Measurements from ENCODE around the gene IL1RAPL2. TPM values are rescaled to one million over a fixed set of nuclear protein-coding genes. Genes with fewer than 3 reads are reported as not detected.
"Not testable (repeated sequence)": the region's sequence is repeated elsewhere in the genome, so short reads cannot be mapped to it uniquely, and the experiment has no call there.

Gene IL1RAPL2
- total and polyA plus RNA-seq, 2 of the 8 experiments (the other 6 are each of a cell fraction or from before 2014, with no cell fraction given) = 0.20 to 1.3 TPM

DNA sequence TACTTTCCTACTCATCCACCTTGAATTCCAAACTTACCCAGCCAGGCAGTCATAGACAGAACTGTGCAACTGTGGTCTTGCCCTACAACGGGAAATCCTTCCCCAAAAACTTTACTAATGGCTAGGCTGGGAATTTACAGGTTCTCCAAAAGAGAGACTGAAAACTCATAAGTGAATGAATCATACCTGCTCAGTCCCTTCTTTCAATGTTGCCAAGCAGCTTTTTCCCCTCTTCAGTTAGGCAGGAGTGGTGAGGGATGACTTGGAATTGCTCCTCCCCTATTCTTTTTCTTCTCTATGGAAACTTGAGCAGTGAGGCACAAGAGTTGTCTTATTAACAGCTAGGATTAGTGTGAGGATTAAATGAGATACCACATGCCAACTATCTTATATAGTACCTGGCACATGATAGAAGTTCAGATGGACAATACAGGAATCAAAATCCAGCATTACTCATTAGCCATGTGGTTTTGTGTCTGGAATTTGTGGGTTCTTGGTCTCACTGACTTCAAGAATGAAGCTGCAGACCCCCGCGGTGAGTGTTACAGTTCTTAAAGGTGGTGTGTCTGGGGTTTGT is 548.6 kb downstream of the IL1RAPL2 start (continued):
- TF ChIP-seq RNF2 (IDR thresholded peaks at IDR 0.05; ENCODE audit: borderline replicate concordance, low read depth, low read length, missing control alignments, poor library complexity, severe bottlenecking) (no peak), EZH2 (IDR thresholded peaks at IDR 0.05; ENCODE audit: low read depth, low read length, severe bottlenecking) (no peak), TBP (IDR thresholded peaks at IDR 0.05; ENCODE audit: low read depth, low read length) (no peak)

DNA sequence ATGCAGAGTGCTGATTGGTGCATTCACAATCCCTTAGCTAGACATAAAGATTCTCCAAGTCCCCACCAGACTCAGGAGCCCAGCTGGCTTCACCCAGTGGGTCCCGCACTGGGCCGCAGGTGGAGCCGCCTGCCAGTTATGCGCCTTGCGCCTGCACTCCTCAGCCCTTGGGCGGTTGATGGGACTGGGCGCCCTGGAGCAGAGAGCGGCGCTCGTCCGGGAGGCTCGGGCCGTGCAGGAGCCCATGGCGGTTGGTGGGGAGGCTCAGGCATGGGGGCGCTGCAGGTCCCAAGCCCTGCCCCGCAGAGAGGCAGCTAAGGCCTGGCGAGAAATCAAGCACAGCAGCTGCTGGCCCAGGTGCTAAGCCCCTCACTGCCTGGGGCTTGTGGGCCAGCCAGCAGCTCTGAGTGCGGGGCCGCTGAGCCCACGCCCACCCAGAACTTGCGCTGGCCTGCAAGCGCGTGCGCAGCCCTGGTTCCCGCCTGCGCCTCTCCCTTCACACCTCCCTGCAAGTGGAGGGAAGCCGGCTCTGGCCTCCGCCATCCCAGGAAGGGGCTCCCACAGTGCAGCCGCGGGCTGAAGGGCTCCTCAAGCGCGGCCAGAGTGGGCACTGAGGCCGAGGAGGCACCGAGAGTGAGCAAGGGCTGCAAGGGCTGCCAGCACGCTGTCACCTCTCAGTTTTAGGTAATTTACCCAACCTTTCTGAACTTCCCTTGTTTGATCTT is 549.8 kb downstream of the IL1RAPL2 start:
- H4K91ac ChIP-seq (replicated peaks; ENCODE audit: insufficient read length, low read length); H3K18ac ChIP-seq (ENCODE audit: extremely low read depth, low read length); H4K20me1 ChIP-seq (replicated peaks in 1 of 2; ENCODE audit: control insufficient read depth in 1 of 2, insufficient read depth in 2 of 2, low read length in 2 of 2); H2AFZ ChIP-seq (ENCODE audit: low read length); H2BK120ac ChIP-seq (replicated peaks; ENCODE audit: low read depth, low read length); FAIRE-seq; DNase-seq (ENCODE audit: low read depth in 1 of 2, low spot score in 2 of 2); H3K27me3 ChIP-seq (replicated peaks in 1 of 4; ENCODE audit: control insufficient read depth in 3 of 4, extremely low read depth in 1 of 4, insufficient read depth in 3 of 4, low read length in 3 of 4); H3K23me2 ChIP-seq (ENCODE audit: low read depth, low read length); H2BK5ac ChIP-seq (ENCODE audit: low read depth, low read length); POLR2A ChIA-PET (ENCODE audit: partially characterized antibody); H4K8ac ChIP-seq (ENCODE audit: extremely low read depth, insufficient read depth, low read length); H4K5ac ChIP-seq (ENCODE audit: insufficient read length, low read depth, low read length); H3K23ac ChIP-seq (ENCODE audit: insufficient read length); H3K36me3 ChIP-seq (ENCODE audit: control insufficient read depth in 2 of 4, insufficient read depth in 4 of 4, low read length in 3 of 4); H3K4me2 ChIP-seq (ENCODE audit: insufficient read depth in 1 of 2, low read depth in 2 of 2, low read length in 2 of 2); H3K56ac ChIP-seq (replicated peaks; ENCODE audit: insufficient read length, low read depth, low read length); H3K27ac ChIP-seq (ENCODE audit: low read depth, low read length); H2BK12ac ChIP-seq (ENCODE audit: low read depth, low read length); H3K4me1 ChIP-seq (replicated peaks in 1 of 4; ENCODE audit: control insufficient read depth in 3 of 4, insufficient read depth in 4 of 4, low read length in 3 of 4); H2AK5ac ChIP-seq (ENCODE audit: low read depth, low read length); H3K9me3 ChIP-seq (ENCODE audit: insufficient read depth in 2 of 2, low read depth in 1 of 2, low read length in 1 of 2); H3K79me1 ChIP-seq (ENCODE audit: low read depth, low read length); H3K79me2 ChIP-seq (ENCODE audit: control insufficient read depth in 1 of 2, insufficient read depth in 2 of 2, low read length in 2 of 2); H3K4ac ChIP-seq (replicated peaks; ENCODE audit: insufficient read length, low read depth, low read length); H3K9ac ChIP-seq (replicated peaks in 1 of 4; ENCODE audit: extremely low read depth in 1 of 4, low read depth in 3 of 4, low read length in 3 of 4); H2BK15ac ChIP-seq (ENCODE audit: low read length); H3K14ac ChIP-seq (ENCODE audit: insufficient read length); H3K4me3 ChIP-seq (ENCODE audit: extremely low read depth in 1 of 4, insufficient read depth in 2 of 4, low read depth in 3 of 4, low read length in 4 of 4); H2BK20ac ChIP-seq (ENCODE audit: low read length): not testable (repeated sequence)
- CTCF ChIA-PET (ENCODE audit: partially characterized antibody) = interaction anchor here (1.6 kb wide), 1 partner anchor 74 kb away, joined by 4 read pairs; no protein-coding TSS in a partner anchor
- 95% methylated on average over 10 of the region's 35 CpGs; no CpG with 5 or more reads in 1 of the 2 experiments for WGBS, 2 experiments (ENCODE audit: extremely low coverage in 1 of 2, insufficient coverage in 1 of 2, insufficient read length in 1 of 2, insufficient replicate concordance in 2 of 2, low coverage in 1 of 2, low lambda C conversion rate in 2 of 2, missing lambda C conversion rate in 1 of 2)

Measured in H1 (cell line).